ENCODE results near the gene C14orf119. TPM values are rescaled to one million over a fixed set of nuclear protein-coding genes. Genes with fewer than 3 reads are reported as not detected.

Gene C14orf119
- total RNA-seq, 1 experiment from 2014 or later = 39.6 TPM

DNA sequence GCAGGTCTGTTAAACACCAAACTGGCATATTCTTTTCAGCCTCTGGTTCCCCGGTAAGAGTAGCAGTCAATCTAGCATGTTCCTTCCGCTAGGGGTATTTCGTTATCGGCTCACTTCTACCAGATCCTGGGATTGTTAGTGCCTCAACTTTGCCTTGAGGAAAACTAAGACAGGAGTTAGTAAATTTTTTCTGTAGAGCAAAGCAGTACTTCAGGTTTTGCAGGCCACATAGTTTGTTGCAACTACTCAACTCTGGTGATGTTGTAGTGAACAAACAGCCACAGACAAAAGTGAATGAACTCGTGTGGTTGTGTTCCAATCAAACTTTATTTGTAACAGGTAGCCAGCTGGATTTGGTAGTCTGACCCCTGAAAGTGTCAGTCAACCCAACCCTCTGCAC lies 31.7 kb upstream of the C14orf119 start:
- in situ Hi-C loops (cut with HindIII; ENCODE audit: low pct_unique_long_range_greater_than_20kb, low sequenced_read_pairs) = no loop called here
- ChIA-PET POLR2A (interaction anchor here (0.6 kb wide), 1 partner anchor 73 kb away, joined by 5 read pairs; no protein-coding TSS in a partner anchor), CTCF (no interaction called here)
- DNase-seq (ENCODE audit: low read depth, low spot score) (no peak), ATAC-seq (no peak)
- no peaks in the 10 kb centered on the region for H3K27me3 ChIP-seq (ENCODE audit: control insufficient read depth, insufficient read depth, low read length)
- peaks cover 32% of the 10 kb centered on the region for H3K36me3 ChIP-seq (ENCODE audit: control insufficient read depth, insufficient read depth, low read length)
- H3K4me1 ChIP-seq (ENCODE audit: control insufficient read depth, insufficient read depth, low read length) = peaks cover 16% of the 10 kb centered on the region
- H3K9me3 ChIP-seq (ENCODE audit: control insufficient read depth, insufficient read depth, low read depth, low read length) = no peaks in the 10 kb centered on the region
- H3K27ac ChIP-seq (ENCODE audit: low read length) = no peak overlapping the region
- no peak overlapping the region for H3K4me3 ChIP-seq (ENCODE audit: low read depth in 2 of 2, low read length in 2 of 2)
- no peak for TF ChIP-seq POLR2AphosphoS5 (IDR thresholded peaks at IDR 0.05; ENCODE audit: low read depth, low read length)
- no peak for TF ChIP-seq TCF7L2 (IDR thresholded peaks at IDR 0.05; ENCODE audit: low read depth, low read length)
- TF ChIP-seq, protein P1, sequence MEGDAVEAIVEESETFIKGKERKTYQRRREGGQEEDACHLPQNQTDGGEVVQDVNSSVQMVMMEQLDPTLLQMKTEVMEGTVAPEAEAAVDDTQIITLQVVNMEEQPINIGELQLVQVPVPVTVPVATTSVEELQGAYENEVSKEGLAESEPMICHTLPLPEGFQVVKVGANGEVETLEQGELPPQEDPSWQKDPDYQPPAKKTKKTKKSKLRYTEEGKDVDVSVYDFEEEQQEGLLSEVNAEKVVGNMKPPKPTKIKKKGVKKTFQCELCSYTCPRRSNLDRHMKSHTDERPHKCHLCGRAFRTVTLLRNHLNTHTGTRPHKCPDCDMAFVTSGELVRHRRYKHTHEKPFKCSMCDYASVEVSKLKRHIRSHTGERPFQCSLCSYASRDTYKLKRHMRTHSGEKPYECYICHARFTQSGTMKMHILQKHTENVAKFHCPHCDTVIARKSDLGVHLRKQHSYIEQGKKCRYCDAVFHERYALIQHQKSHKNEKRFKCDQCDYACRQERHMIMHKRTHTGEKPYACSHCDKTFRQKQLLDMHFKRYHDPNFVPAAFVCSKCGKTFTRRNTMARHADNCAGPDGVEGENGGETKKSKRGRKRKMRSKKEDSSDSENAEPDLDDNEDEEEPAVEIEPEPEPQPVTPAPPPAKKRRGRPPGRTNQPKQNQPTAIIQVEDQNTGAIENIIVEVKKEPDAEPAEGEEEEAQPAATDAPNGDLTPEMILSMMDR (IDR thresholded peaks at IDR 0.05) = no peak
- TF ChIP-seq SIN3A (IDR thresholded peaks at IDR 0.05; ENCODE audit: borderline replicate concordance, insufficient read depth, low read depth, low read length) = no peak
- TF ChIP-seq, protein P2, sequence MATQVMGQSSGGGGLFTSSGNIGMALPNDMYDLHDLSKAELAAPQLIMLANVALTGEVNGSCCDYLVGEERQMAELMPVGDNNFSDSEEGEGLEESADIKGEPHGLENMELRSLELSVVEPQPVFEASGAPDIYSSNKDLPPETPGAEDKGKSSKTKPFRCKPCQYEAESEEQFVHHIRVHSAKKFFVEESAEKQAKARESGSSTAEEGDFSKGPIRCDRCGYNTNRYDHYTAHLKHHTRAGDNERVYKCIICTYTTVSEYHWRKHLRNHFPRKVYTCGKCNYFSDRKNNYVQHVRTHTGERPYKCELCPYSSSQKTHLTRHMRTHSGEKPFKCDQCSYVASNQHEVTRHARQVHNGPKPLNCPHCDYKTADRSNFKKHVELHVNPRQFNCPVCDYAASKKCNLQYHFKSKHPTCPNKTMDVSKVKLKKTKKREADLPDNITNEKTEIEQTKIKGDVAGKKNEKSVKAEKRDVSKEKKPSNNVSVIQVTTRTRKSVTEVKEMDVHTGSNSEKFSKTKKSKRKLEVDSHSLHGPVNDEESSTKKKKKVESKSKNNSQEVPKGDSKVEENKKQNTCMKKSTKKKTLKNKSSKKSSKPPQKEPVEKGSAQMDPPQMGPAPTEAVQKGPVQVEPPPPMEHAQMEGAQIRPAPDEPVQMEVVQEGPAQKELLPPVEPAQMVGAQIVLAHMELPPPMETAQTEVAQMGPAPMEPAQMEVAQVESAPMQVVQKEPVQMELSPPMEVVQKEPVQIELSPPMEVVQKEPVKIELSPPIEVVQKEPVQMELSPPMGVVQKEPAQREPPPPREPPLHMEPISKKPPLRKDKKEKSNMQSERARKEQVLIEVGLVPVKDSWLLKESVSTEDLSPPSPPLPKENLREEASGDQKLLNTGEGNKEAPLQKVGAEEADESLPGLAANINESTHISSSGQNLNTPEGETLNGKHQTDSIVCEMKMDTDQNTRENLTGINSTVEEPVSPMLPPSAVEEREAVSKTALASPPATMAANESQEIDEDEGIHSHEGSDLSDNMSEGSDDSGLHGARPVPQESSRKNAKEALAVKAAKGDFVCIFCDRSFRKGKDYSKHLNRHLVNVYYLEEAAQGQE (IDR thresholded peaks at IDR 0.05; ENCODE audit: insufficient read depth in 1 of 2, low read depth in 2 of 2, low read length in 1 of 2) = no peak
- no TSS peak for BruUV-seq (replicated peaks)
- intact Hi-C loops (cut with micrococcal nuclease; ENCODE audit: unreplicated experiment) = no loop called here

DNA sequence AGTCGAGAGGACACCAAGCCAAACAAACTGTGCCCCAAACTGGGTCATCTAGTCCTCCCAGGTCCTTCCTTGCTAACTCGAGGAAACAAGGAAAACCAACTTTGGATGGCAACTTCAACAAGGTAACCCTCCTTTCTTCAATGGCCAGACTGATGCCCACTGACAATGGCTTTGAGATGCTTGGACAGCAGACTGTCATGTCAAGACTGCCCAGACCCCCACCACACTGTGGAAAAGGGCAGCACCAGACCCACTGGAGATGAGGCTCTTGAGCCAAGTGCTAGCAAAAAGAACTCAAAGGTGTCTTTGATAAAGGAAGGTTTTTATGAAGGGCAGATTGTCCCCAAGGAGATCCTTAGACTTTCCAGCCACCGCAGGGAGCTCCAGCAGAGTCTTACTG lies 28.9 kb upstream of the C14orf119 start:
- intact Hi-C loops (cut with micrococcal nuclease; ENCODE audit: unreplicated experiment) (no loop called here), in situ Hi-C loops (cut with HindIII; ENCODE audit: low pct_unique_long_range_greater_than_20kb, low sequenced_read_pairs) (no loop called here)
- ATAC-seq (no peak), DNase-seq (ENCODE audit: low read depth, low spot score) (no peak)
- H3K4me3 ChIP-seq (ENCODE audit: low read depth in 2 of 2, low read length in 2 of 2) = no peak overlapping the region
- TF ChIP-seq, protein P1 (IDR thresholded peaks at IDR 0.05) = no peak
- TF ChIP-seq, protein P2 (IDR thresholded peaks at IDR 0.05; ENCODE audit: insufficient read depth in 1 of 2, low read depth in 2 of 2, low read length in 1 of 2) = no peak
- TF ChIP-seq POLR2AphosphoS5 (IDR thresholded peaks at IDR 0.05; ENCODE audit: low read depth, low read length) (no peak), TCF7L2 (IDR thresholded peaks at IDR 0.05; ENCODE audit: low read depth, low read length) (no peak)
- ChIA-PET POLR2A (no interaction called here), CTCF (interaction anchor here (0.5 kb wide), 1 partner anchor 47 kb away, joined by 3 read pairs; no protein-coding TSS in a partner anchor)
- H3K27ac ChIP-seq (ENCODE audit: low read length) = no peak overlapping the region
- H3K4me1 ChIP-seq (ENCODE audit: control insufficient read depth, insufficient read depth, low read length) = peaks cover 23% of the 10 kb centered on the region
- no peaks in the 10 kb centered on the region for H3K9me3 ChIP-seq (ENCODE audit: control insufficient read depth, insufficient read depth, low read depth, low read length)
- BruUV-seq (replicated peaks) = no TSS peak
- peaks cover 34% of the 10 kb centered on the region for H3K36me3 ChIP-seq (ENCODE audit: control insufficient read depth, insufficient read depth, low read length)
- no peaks in the 10 kb centered on the region for H3K27me3 ChIP-seq (ENCODE audit: control insufficient read depth, insufficient read depth, low read length)

Measured in Panc1 (cell line).